ENCODE results near the gene SLC4A1AP. TPM values are rescaled to one million over a fixed set of nuclear protein-coding genes. Genes with fewer than 3 reads are reported as not detected.

Gene SLC4A1AP
- total and polyA plus RNA-seq, 8 donors, result 5.1 to 12.6 (median 8.2) TPM

DNA sequence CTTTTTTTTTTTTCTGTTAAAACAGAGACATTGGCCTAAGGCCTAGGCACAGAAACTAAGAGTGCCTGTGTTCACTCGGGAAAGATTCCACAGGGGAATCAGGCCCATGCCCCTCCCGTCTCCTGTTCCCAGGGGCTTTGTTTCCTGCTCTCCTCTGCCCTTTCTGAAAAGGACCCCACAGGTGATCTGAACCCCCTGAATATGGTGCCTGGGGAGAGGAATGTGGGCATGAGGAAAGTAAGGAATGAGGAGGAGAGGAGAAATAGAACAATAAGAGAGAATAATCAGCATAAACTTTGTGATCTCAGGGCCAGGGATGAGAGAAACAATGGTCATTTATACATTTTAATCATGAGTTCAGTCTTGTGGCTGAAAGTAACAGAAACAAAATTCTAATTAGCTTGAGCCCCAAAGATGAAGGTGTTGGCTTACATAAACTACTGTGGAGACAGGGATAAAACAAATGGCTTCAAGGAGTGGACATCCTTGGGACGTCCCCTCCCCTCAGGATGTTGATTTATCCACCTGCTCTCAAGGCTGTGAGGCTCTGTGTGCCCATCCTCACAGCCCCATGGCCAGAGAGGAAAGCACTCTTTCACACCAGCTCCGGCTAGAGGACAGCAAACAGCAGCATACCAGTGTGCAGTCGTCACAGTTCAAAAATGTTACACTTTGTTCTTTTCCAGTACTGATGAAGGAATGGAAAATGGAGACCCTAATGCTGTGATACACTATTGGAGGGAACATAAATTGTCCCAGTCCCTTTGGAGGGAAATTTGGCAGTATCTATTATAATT lies 61.4 kb downstream of the SLC4A1AP start:
- TF ChIP-seq, protein P1, sequence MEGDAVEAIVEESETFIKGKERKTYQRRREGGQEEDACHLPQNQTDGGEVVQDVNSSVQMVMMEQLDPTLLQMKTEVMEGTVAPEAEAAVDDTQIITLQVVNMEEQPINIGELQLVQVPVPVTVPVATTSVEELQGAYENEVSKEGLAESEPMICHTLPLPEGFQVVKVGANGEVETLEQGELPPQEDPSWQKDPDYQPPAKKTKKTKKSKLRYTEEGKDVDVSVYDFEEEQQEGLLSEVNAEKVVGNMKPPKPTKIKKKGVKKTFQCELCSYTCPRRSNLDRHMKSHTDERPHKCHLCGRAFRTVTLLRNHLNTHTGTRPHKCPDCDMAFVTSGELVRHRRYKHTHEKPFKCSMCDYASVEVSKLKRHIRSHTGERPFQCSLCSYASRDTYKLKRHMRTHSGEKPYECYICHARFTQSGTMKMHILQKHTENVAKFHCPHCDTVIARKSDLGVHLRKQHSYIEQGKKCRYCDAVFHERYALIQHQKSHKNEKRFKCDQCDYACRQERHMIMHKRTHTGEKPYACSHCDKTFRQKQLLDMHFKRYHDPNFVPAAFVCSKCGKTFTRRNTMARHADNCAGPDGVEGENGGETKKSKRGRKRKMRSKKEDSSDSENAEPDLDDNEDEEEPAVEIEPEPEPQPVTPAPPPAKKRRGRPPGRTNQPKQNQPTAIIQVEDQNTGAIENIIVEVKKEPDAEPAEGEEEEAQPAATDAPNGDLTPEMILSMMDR (IDR thresholded peaks at IDR 0.05), result no peak
- Histone ChIP-seq H3K36me3 (no peaks in the 10 kb centered on the region), H3K4me3 (no peak overlapping the region), H3K4me1 (peaks cover 0 to 2% (median 0%) of the 10 kb centered on the region in 3 donors), H3K27ac (no peak overlapping the region), H3K27me3 (no peaks in the 10 kb centered on the region), H3K9me3 (no peaks in the 10 kb centered on the region)
- WGBS, 2 donors, result 70 to 71% methylated on average over 5 of the region's 5 CpGs
- DNase-seq (no peak), FAIRE-seq (no peak), ATAC-seq (no peak)
- intact Hi-C loops (cut with DNase I), result no loop called here

DNA sequence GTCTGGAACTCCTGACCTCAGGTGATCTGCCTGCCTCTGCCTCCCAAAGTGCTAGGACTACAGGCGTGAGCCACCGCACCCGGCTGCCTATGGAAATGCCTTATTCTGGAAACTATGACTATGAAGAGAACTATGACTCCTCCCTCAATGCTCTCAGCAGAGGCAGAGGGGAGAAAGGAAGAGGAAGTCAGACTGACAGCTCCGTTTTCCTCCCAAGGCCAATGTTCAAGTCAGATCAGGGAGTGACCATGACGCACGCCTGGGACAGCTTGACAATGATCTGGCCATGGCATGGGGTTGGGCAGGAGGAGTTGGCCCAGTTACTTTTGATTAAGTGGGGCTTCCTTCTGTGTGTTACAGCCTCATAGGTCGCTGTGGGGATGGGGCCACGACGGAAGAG lies 63.6 kb downstream of the SLC4A1AP start:
- intact Hi-C loops (cut with DNase I), result no loop called here
- Histone ChIP-seq H3K27ac (no peak overlapping the region), H3K36me3 (no peaks in the 10 kb centered on the region), H3K27me3 (no peaks in the 10 kb centered on the region), H3K4me1 (peaks cover 0 to 14% (median 4%) of the 10 kb centered on the region in 3 donors), H3K9me3 (no peaks in the 10 kb centered on the region), H3K4me3 (no peak overlapping the region)
- ATAC-seq, result peak in 2 of 4 donors; percentile 10 to 31
- DNase-seq, result no peak
- TF ChIP-seq, protein P1 (IDR thresholded peaks at IDR 0.05), result no peak
- WGBS, 2 donors, result 85 to 89% methylated on average over 8 to 9 of the region's 9 CpGs
- no peak for FAIRE-seq

GRCh38 chr2:27728081-27728858 lies 64.6 kb downstream of the SLC4A1AP start:
- FAIRE-seq (no peak), DNase-seq (no peak), ATAC-seq (no peak)
- Histone ChIP-seq H3K27ac (no peak overlapping the region), H3K27me3 (no peaks in the 10 kb centered on the region), H3K36me3 (no peaks in the 10 kb centered on the region), H3K9me3 (no peaks in the 10 kb centered on the region), H3K4me3 (no peak overlapping the region), H3K4me1 (peaks cover 0 to 14% (median 4%) of the 10 kb centered on the region in 3 donors)
- TF ChIP-seq, protein P1 (IDR thresholded peaks at IDR 0.05), result no peak
- WGBS, 2 donors, result 76 to 81% methylated on average over 5 of the region's 5 CpGs
- intact Hi-C loops (cut with DNase I), result no loop called here

GRCh38 chr2:27729198-27729597 lies 65.5 kb downstream of the SLC4A1AP start:
- Histone ChIP-seq H3K9me3 (no peaks in the 10 kb centered on the region), H3K36me3 (no peaks in the 10 kb centered on the region), H3K27ac (no peak overlapping the region), H3K4me3 (no peak overlapping the region), H3K4me1 (peaks cover 0 to 14% (median 4%) of the 10 kb centered on the region in 3 donors), H3K27me3 (no peaks in the 10 kb centered on the region)
- no peak for DNase-seq
- FAIRE-seq, result no peak
- 50 to 57% methylated on average over 4 of the region's 4 CpGs for WGBS, 2 donors
- intact Hi-C loops (cut with DNase I), result no loop called here
- ATAC-seq, result no peak
- TF ChIP-seq, protein P1 (IDR thresholded peaks at IDR 0.05), result no peak
